Astrocyte (in vitro differentiated cells and primary cell): ENCODE measurements around the gene ACOX2. TPM values are rescaled to one million over a fixed set of nuclear protein-coding genes. Genes with fewer than 3 reads are reported as not detected.

Experiments used
- DNase-seq: peaks from one replicate; pipeline ENCODE4 v3.0.0-alpha.2; 2010; ENCODE audit warnings: low read depth
- FAIRE-seq: peaks from 2 replicates; lab custom pipeline; 2011; peaks lifted over from hg19 to GRCh38; lab: Jason Lieb, UNC
- H2AFZ ChIP-seq: 2 replicates; pipeline ENCODE4 v1.6.0; 2012; ENCODE audit warnings: low read depth, low read length, inconsistent platforms
- H3K27ac ChIP-seq: 2 replicates; pipeline ENCODE4 v1.5.1; 2011; ENCODE audit warnings: low read depth, low read length, inconsistent platforms
- H3K27me3 ChIP-seq: 2 replicates; pipeline ENCODE4 v1.6.0; 2011; ENCODE audit warnings: low read length, inconsistent platforms; ENCODE audit not compliant: insufficient read depth
- H3K36me3 ChIP-seq: 2 replicates; pipeline ENCODE4 v1.5.1; 2011; ENCODE audit warnings: low read length, inconsistent platforms; ENCODE audit not compliant: insufficient read depth
- H3K4me1 ChIP-seq: 2 replicates; pipeline ENCODE4 v1.5.1; 2011; ENCODE audit warnings: low read length, inconsistent platforms; ENCODE audit not compliant: insufficient read depth
- H3K4me2 ChIP-seq: 2 replicates; pipeline ENCODE4 v1.6.0; 2012; ENCODE audit warnings: low read length, inconsistent platforms
- H3K4me3 ChIP-seq: 2 replicates; pipeline ENCODE4 v1.5.1; 2011; ENCODE audit warnings: low read depth, mild to moderate bottlenecking, low read length, inconsistent platforms; ENCODE audit not compliant: insufficient read depth
- H3K79me2 ChIP-seq: 2 replicates; pipeline ENCODE4 v1.6.0; 2012; ENCODE audit warnings: mild to moderate bottlenecking, low read length, inconsistent platforms; ENCODE audit not compliant: insufficient read depth
- H3K9ac ChIP-seq: 2 replicates; pipeline ENCODE4 v1.6.0; 2012; ENCODE audit warnings: mild to moderate bottlenecking, low read length, inconsistent platforms
- H3K9me3 ChIP-seq: 2 replicates; pipeline ENCODE4 v1.5.1; 2012; ENCODE audit warnings: low read depth, mild to moderate bottlenecking, low read length, inconsistent platforms; ENCODE audit not compliant: insufficient read depth
- H4K20me1 ChIP-seq: 2 replicates; pipeline ENCODE4 v1.6.0; 2012; ENCODE audit warnings: low read length, inconsistent platforms; ENCODE audit not compliant: insufficient read depth
- H3K27ac Mint-ChIP-seq: one replicate; pipeline ENCODE4 v1.8.0; 2021; ENCODE audit warnings: mild to moderate bottlenecking, mixed read lengths; ENCODE audit not compliant: unreplicated experiment
- H3K27me3 Mint-ChIP-seq: one replicate; pipeline ENCODE4 v1.8.0; 2021; ENCODE audit warnings: low read depth, mixed read lengths; ENCODE audit not compliant: unreplicated experiment
- H3K36me3 Mint-ChIP-seq: one replicate; pipeline ENCODE4 v1.8.0; 2021; ENCODE audit warnings: low read depth, mixed read lengths; ENCODE audit not compliant: unreplicated experiment
- H3K4me1 Mint-ChIP-seq: one replicate; pipeline ENCODE4 v1.8.0; 2021; ENCODE audit warnings: low read depth, mixed read lengths; ENCODE audit not compliant: unreplicated experiment
- H3K4me3 Mint-ChIP-seq: one replicate; pipeline ENCODE4 v1.8.0; 2021; ENCODE audit warnings: mild to moderate bottlenecking, moderate library complexity, mixed read lengths; ENCODE audit not compliant: unreplicated experiment
- H3K9me3 Mint-ChIP-seq: one replicate; pipeline ENCODE4 v1.8.0; 2021; ENCODE audit warnings: mild to moderate bottlenecking, mixed read lengths; ENCODE audit not compliant: unreplicated experiment
- EZH2 ChIP-seq: IDR thresholded peaks from 2 replicates; pipeline ENCODE4 v1.6.1; 2012; ENCODE audit warnings: mild to moderate bottlenecking, low read length, inconsistent platforms; ENCODE audit not compliant: insufficient read depth
- total RNA-seq: library from RNA; stranded (reverse); gene quantifications from 2 replicates; pipeline ENCODE4 v1.2.1, GENCODE V29; 2021
- TF ChIP-seq, protein P1 (sequence below): IDR thresholded peaks from 2 replicates; pipeline ENCODE4 v1.5.1; 2011; ENCODE audit warnings: low read depth, mild to moderate bottlenecking, inconsistent platforms, low read length, moderate library complexity; ENCODE audit not compliant: insufficient read depth

The ACOX2 gene
- total RNA-seq, 1 donor from 2014 or later, result 2.7 TPM

GRCh38 chr3:58568572-58569286, 31.7 kb upstream of the ACOX2 start:
- peak; percentile 16 for DNase-seq
- Histone ChIP-seq H3K4me1 (peaks cover 17% of the 10 kb centered on the region), H4K20me1 (no peaks in the 10 kb centered on the region), H3K9me3 (no peaks in the 10 kb centered on the region), H3K36me3 (no peaks in the 10 kb centered on the region), H3K4me2 (no peak overlapping the region), H3K9ac (no peak overlapping the region), H3K79me2 (no peaks in the 10 kb centered on the region), H3K27me3 (no peaks in the 10 kb centered on the region), H3K27ac (no peak overlapping the region), H3K4me3 (no peak overlapping the region), H2AFZ (no peak overlapping the region)
- H3K27me3 Mint-ChIP-seq, result peaks cover 2% of the 10 kb centered on the region
- H3K27ac Mint-ChIP-seq, result no peak overlapping the region
- no peak for TF ChIP-seq EZH2
- TF ChIP-seq, protein P1, sequence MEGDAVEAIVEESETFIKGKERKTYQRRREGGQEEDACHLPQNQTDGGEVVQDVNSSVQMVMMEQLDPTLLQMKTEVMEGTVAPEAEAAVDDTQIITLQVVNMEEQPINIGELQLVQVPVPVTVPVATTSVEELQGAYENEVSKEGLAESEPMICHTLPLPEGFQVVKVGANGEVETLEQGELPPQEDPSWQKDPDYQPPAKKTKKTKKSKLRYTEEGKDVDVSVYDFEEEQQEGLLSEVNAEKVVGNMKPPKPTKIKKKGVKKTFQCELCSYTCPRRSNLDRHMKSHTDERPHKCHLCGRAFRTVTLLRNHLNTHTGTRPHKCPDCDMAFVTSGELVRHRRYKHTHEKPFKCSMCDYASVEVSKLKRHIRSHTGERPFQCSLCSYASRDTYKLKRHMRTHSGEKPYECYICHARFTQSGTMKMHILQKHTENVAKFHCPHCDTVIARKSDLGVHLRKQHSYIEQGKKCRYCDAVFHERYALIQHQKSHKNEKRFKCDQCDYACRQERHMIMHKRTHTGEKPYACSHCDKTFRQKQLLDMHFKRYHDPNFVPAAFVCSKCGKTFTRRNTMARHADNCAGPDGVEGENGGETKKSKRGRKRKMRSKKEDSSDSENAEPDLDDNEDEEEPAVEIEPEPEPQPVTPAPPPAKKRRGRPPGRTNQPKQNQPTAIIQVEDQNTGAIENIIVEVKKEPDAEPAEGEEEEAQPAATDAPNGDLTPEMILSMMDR, result peak; percentile 94
- peaks cover 5% of the 10 kb centered on the region for H3K9me3 Mint-ChIP-seq
- no peak overlapping the region for H3K4me3 Mint-ChIP-seq
- no peak for FAIRE-seq
- H3K36me3 Mint-ChIP-seq, result peaks cover 3% of the 10 kb centered on the region
- H3K4me1 Mint-ChIP-seq, result peaks cover 21% of the 10 kb centered on the region

DNA sequence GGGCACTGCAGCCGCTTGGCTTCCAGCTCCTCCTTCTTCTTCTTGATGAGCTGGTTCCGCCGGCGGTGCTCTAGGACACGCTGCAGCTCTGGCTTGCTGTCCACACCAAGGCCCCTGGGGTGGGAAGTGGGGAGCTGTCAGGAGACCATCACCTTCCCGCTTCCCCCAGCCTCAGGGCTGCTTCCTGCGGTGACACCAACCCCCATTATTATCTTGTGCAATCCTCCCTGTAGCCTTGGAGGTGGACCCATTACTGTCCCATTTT, 30.2 kb upstream of the ACOX2 start:
- Histone ChIP-seq H3K9ac (no peak overlapping the region), H3K4me1 (peaks cover 21% of the 10 kb centered on the region), H3K36me3 (no peaks in the 10 kb centered on the region), H3K79me2 (no peaks in the 10 kb centered on the region), H4K20me1 (no peaks in the 10 kb centered on the region), H2AFZ (no peak overlapping the region), H3K4me3 (no peak overlapping the region), H3K9me3 (no peaks in the 10 kb centered on the region), H3K27ac (no peak overlapping the region), H3K4me2 (no peak overlapping the region), H3K27me3 (no peaks in the 10 kb centered on the region)
- Mint-ChIP-seq H3K4me1 (peaks cover 28% of the 10 kb centered on the region), H3K27ac (no peak overlapping the region), H3K27me3 (peaks cover 2% of the 10 kb centered on the region), H3K4me3 (no peak overlapping the region), H3K9me3 (peaks cover 2% of the 10 kb centered on the region), H3K36me3 (peaks cover 3% of the 10 kb centered on the region)
- TF ChIP-seq EZH2, result no peak
- TF ChIP-seq, protein P1, result no peak
- FAIRE-seq (no peak), DNase-seq (no peak)
